Measurements from ENCODE around the gene SLC7A5. TPM values are rescaled to one million over a fixed set of nuclear protein-coding genes. Genes with fewer than 3 reads are reported as not detected.
"Not testable (repeated sequence)": the region's sequence is repeated elsewhere in the genome, so short reads cannot be mapped to it uniquely, and the experiment has no call there.

The SLC7A5 gene
- total RNA-seq, 2 donors from 2014 or later, result 1.6 to 3.4 TPM

GRCh38 chr16:87817910-87818309 lies 51.4 kb downstream of the SLC7A5 start:
- Histone ChIP-seq H3K36me3 (replicated peaks in 1 of 2; ENCODE audit: insufficient read depth in 1 of 2, low read depth in 2 of 2) (no peaks in the 10 kb centered on the region), H3K4me3 (no peak overlapping the region), H3K9me3 (peaks cover 0 to 14% (median 0%) of the 10 kb centered on the region in 3 donors), H3K27me3 (no peaks in the 10 kb centered on the region), H3K27ac (no peak overlapping the region), H3K4me1 (no peaks in the 10 kb centered on the region)
- TF ChIP-seq CTCF (IDR thresholded peaks at IDR 0.05), result no peak
- no peak for TF ChIP-seq POLR2A (IDR thresholded peaks at IDR 0.05)
- intact Hi-C loops (cut with DNase I), result no loop called here
- no peak for ATAC-seq
- no peak for DNase-seq
- 93 to 96% methylated on average over 8 of the region's 8 CpGs for WGBS, 2 donors

DNA sequence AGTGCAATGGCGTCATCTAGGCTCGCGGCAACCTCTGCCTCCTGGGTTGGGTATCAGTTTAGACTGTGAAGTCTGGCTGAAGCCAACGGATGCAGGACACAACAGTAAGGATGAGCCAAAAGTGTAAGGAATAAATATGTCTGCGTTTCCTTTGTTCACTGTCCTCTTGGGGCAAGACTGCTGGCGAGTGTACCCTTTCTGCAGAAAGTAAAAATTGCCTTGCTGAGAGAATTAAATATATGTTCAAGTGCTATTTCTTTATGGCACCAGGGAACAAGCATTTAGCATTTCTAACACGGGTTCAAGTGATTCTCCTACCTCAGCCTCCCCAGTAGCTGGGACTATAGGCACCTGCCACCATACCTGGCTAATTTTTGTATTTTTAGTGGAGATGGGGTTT lies 51.9 kb downstream of the SLC7A5 start:
- 71 to 82% methylated on average over 6 to 7 of the region's 7 CpGs for WGBS, 2 donors
- H3K36me3 ChIP-seq (replicated peaks in 1 of 2; ENCODE audit: insufficient read depth in 1 of 2, low read depth in 2 of 2); ATAC-seq; H3K27me3 ChIP-seq; intact Hi-C loops (cut with DNase I); DNase-seq; H3K4me1 ChIP-seq; H3K27ac ChIP-seq; H3K4me3 ChIP-seq: not testable (repeated sequence)
- H3K9me3 ChIP-seq, result peaks cover 0 to 14% (median 0%) of the 10 kb centered on the region in 3 donors

- DNase-seq (no peak), ATAC-seq (no peak)
- Histone ChIP-seq H3K4me1 (no peaks in the 10 kb centered on the region), H3K4me3 (no peak overlapping the region), H3K36me3 (replicated peaks in 1 of 2; ENCODE audit: insufficient read depth in 1 of 2, low read depth in 2 of 2) (no peaks in the 10 kb centered on the region), H3K9me3 (peaks cover 0 to 14% (median 0%) of the 10 kb centered on the region in 3 donors), H3K27ac (no peak overlapping the region), H3K27me3 (no peaks in the 10 kb centered on the region)
- WGBS, 2 donors, result 71 to 75% methylated on average over 5 to 11 of the region's 11 CpGs
- intact Hi-C loops (cut with DNase I), result no loop called here
- TF ChIP-seq POLR2A (IDR thresholded peaks at IDR 0.05) (no peak), CTCF (IDR thresholded peaks at IDR 0.05) (no peak)
Observed at GRCh38 chr16:87816507-87817100, 52.7 kb downstream of the SLC7A5 start.

GRCh38 chr16:87815567-87815966 lies 53.7 kb downstream of the SLC7A5 start:
- TF ChIP-seq CTCF (IDR thresholded peaks at IDR 0.05), result peak in 1 of 7 experiments; percentile 3
- no peak for TF ChIP-seq POLR2A (IDR thresholded peaks at IDR 0.05)
- Histone ChIP-seq H3K9me3 (peaks cover 0 to 14% (median 0%) of the 10 kb centered on the region in 3 donors), H3K4me3 (no peak overlapping the region), H3K36me3 (replicated peaks in 1 of 2; ENCODE audit: insufficient read depth in 1 of 2, low read depth in 2 of 2) (no peaks in the 10 kb centered on the region), H3K27ac (no peak overlapping the region), H3K4me1 (no peaks in the 10 kb centered on the region), H3K27me3 (no peaks in the 10 kb centered on the region)
- intact Hi-C loops (cut with DNase I), result no loop called here
- no peak for DNase-seq
- WGBS, 2 donors, result 49 to 69% methylated on average over 3 to 4 of the region's 5 CpGs
- ATAC-seq, result no peak

- ATAC-seq (no peak), DNase-seq (peak in 3 of 4 donors; percentile 48 to 53 (median 52))
- Histone ChIP-seq H3K4me3 (no peak overlapping the region), H3K4me1 (peaks cover 2% of the 10 kb centered on the region), H3K36me3 (replicated peaks in 1 of 2; ENCODE audit: insufficient read depth in 1 of 2, low read depth in 2 of 2) (no peaks in the 10 kb centered on the region), H3K27ac (no peak overlapping the region), H3K9me3 (peaks cover 0 to 7% (median 0%) of the 10 kb centered on the region in 3 donors), H3K27me3 (no peaks in the 10 kb centered on the region)
- intact Hi-C loops (cut with DNase I), result no loop called here
- 52 to 54% methylated on average over 7 to 10 of the region's 10 CpGs for WGBS, 2 donors
- TF ChIP-seq POLR2A (IDR thresholded peaks at IDR 0.05), result no peak
- peak in 1 of 7 experiments; percentile 10 for TF ChIP-seq CTCF (IDR thresholded peaks at IDR 0.05)
Observed at GRCh38 chr16:87812200-87812656, 57.1 kb downstream of the SLC7A5 start.

GRCh38 chr16:87811454-87811853 lies 57.9 kb downstream of the SLC7A5 start:
- H3K4me1 ChIP-seq; H3K27me3 ChIP-seq; H3K27ac ChIP-seq; intact Hi-C loops (cut with DNase I); H3K9me3 ChIP-seq; ATAC-seq; H3K4me3 ChIP-seq; DNase-seq; H3K36me3 ChIP-seq (replicated peaks in 1 of 2; ENCODE audit: insufficient read depth in 1 of 2, low read depth in 2 of 2): not testable (repeated sequence)
- WGBS, 2 donors, result 50 to 61% methylated on average over 1 of the region's 1 CpG
